Spinal cord (tissue), 10 donors: ENCODE results near the gene NFATC2IP. TPM values are rescaled to one million over a fixed set of nuclear protein-coding genes. Genes with fewer than 3 reads are reported as not detected.

Experiments used
- DNase-seq, 6 donors: peaks; one replicate each; pipeline versions ENCODE4 v3.0.0 to v3.0.0-alpha.2; 2013 to 2015; ENCODE audit warnings: low spot score in 6 of 6, low read depth in 4 of 6
- H3K27ac ChIP-seq: one replicate; pipeline ENCODE4 v1.5.1; 2013; ENCODE audit warnings: low read depth, low read length, control low read depth
- H3K27me3 ChIP-seq: one replicate; pipeline ENCODE4 v1.6.1; 2013; ENCODE audit warnings: low read length; ENCODE audit not compliant: control insufficient read depth, insufficient read depth
- H3K36me3 ChIP-seq: one replicate; pipeline ENCODE4 v1.6.1; 2013; ENCODE audit warnings: low read length; ENCODE audit not compliant: control insufficient read depth, insufficient read depth
- H3K4me1 ChIP-seq: one replicate; pipeline ENCODE4 v1.6.1; 2013; ENCODE audit warnings: low read length; ENCODE audit not compliant: control insufficient read depth, insufficient read depth
- H3K4me3 ChIP-seq: one replicate; pipeline ENCODE4 v1.5.1; 2013; ENCODE audit warnings: low read depth, low read length, control low read depth
- H3K9me3 ChIP-seq: one replicate; pipeline ENCODE4 v1.6.1; 2013; ENCODE audit warnings: low read length; ENCODE audit not compliant: control insufficient read depth, insufficient read depth
- WGBS: methylation state at CpG from one replicate; pipeline ENCODE4 v1.1.5; 2013; ENCODE audit warnings: missing lambda C conversion rate; ENCODE audit not compliant: insufficient coverage; 5-methylcytosine and 5-hydroxymethylcytosine counted together
- polyA plus RNA-seq, 2 donors: library from polyadenylated mRNA; unstranded; fragments of 120-200 nt; gene quantifications; one replicate each; pipeline ENCODE4 v1.2.1, GENCODE V29; 2013; ENCODE audit not compliant: insufficient read length in 2 of 2
- total RNA-seq, 2 donors: library from RNA; depleted of rRNA in 1 of 2; stranded (reverse); fragments of 120-200 nt in 1 of 2; fragments of >200 nt in 1 of 2; gene quantifications; one replicate each; pipeline versions ENCODE4 v1.2.3 to v1.2.4, GENCODE V29; 2013 to 2014
- donor health status: healthy.

The NFATC2IP gene
- total and polyA plus RNA-seq, 4 donors: 26.3 to 70.8 (median 32.0) TPM

DNA sequence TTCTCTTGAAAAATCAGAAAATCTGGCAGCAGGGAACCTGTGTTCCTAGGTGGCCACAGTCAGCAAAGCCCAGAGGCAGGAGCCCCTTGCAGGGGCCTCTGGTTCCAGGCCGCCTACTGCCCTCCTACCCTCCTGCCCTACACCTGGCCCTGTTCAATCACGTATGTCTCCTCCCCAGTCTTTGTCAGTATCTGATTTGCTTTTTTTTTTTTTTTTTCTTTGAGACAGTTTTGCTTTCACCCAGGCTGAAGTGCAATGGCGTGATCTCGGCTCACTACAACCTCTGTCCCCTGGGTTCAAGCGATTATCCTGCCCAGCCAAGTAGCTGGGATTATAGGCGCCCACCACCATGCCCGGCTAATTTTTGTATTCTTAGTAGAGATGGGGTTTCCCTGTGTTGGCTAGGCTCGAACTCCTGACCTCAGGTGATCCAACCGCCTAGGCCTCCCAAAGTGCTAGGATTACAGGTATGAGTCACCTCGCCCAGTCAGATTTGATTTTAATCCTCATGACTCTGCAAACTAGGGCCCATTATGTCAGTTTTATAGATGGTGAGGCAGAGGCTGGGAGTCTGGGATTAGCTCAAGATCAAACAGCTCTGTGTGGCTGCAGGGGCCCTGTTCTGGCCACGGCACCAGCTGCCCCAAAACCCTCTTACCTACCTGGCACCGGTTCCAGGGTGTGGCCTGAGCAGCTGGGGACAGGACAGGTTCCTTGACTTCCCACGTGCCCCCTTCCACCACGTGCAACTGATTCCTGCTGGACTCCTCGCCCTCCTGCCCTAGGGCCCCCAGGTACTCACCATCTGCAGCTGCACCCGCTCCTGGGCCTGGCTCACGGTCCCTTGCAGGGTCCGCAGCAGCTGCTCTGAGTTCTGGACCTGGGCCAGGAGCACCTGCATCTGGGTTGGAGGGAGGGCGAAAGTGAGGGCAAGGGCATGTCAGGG, 40.4 kb upstream of the NFATC2IP start:
- H3K36me3 ChIP-seq: peaks cover 57% of the 10 kb centered on the region
- no peak for DNase-seq
- WGBS: 95% methylated on average over 14 of the region's 19 CpGs
- H3K27me3 ChIP-seq: no peaks in the 10 kb centered on the region
- H3K9me3 ChIP-seq: no peaks in the 10 kb centered on the region
- no peaks in the 10 kb centered on the region for H3K4me1 ChIP-seq
- no peak overlapping the region for H3K4me3 ChIP-seq
- H3K27ac ChIP-seq: no peak overlapping the region

DNA sequence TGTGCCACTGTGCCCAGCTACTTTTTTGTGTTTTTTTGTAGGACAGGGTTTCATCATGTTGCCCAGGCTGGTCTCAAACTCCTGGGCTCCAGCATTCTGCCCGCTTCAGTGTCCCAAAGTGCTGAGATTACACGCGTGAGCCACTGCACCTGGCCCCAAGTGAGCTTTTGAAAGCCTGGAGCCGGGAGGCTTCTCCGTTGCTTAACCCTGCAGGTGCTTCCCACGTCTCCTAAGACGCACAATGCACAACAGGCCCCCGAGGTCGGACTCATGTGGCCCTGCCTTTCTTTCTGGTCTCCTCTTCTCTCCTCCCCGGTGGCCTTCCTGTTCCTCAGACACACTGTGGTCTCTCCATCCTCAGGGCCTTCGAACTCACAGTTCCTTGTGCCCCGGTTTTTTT, 38.2 kb upstream of the NFATC2IP start:
- Histone ChIP-seq H3K27ac (no peak overlapping the region), H3K27me3 (no peaks in the 10 kb centered on the region), H3K9me3 (no peaks in the 10 kb centered on the region), H3K36me3 (peaks cover 60% of the 10 kb centered on the region), H3K4me1 (no peaks in the 10 kb centered on the region), H3K4me3 (no peak overlapping the region)
- DNase-seq: no peak
- 88% methylated on average over 12 of the region's 12 CpGs for WGBS

- no peak overlapping the region for H3K27ac ChIP-seq
- no peak for DNase-seq
- H3K4me1 ChIP-seq: no peaks in the 10 kb centered on the region
- peaks cover 61% of the 10 kb centered on the region for H3K36me3 ChIP-seq
- no peak overlapping the region for H3K4me3 ChIP-seq
- H3K27me3 ChIP-seq: no peaks in the 10 kb centered on the region
- H3K9me3 ChIP-seq: no peaks in the 10 kb centered on the region
- WGBS: 95% methylated on average over 27 of the region's 29 CpGs
Measured at GRCh38 chr16:28913946-28914724, 36.6 kb upstream of the NFATC2IP start.

- Histone ChIP-seq H3K27me3 (no peaks in the 10 kb centered on the region), H3K36me3 (peaks cover 65% of the 10 kb centered on the region), H3K9me3 (no peaks in the 10 kb centered on the region), H3K27ac (no peak overlapping the region), H3K4me3 (no peak overlapping the region), H3K4me1 (no peaks in the 10 kb centered on the region)
- DNase-seq: no peak
Measured at GRCh38 chr16:28915181-28915580, 35.6 kb upstream of the NFATC2IP start.

- no peak overlapping the region for H3K4me3 ChIP-seq
- H3K36me3 ChIP-seq: peaks cover 51% of the 10 kb centered on the region
- H3K27ac ChIP-seq: no peak overlapping the region
- 95% methylated on average over 7 of the region's 7 CpGs for WGBS
- no peak for DNase-seq
- H3K27me3 ChIP-seq: no peaks in the 10 kb centered on the region
- H3K4me1 ChIP-seq: no peaks in the 10 kb centered on the region
- H3K9me3 ChIP-seq: no peaks in the 10 kb centered on the region
Measured at GRCh38 chr16:28917095-28917494, 33.6 kb upstream of the NFATC2IP start.

- no peaks in the 10 kb centered on the region for H3K27me3 ChIP-seq
- no peak overlapping the region for H3K4me3 ChIP-seq
- DNase-seq: no peak
- peaks cover 1% of the 10 kb centered on the region for H3K4me1 ChIP-seq
- H3K27ac ChIP-seq: no peak overlapping the region
- H3K36me3 ChIP-seq: peaks cover 39% of the 10 kb centered on the region
- no peaks in the 10 kb centered on the region for H3K9me3 ChIP-seq
- WGBS: 100% methylated on average over 2 of the region's 3 CpGs
Measured at GRCh38 chr16:28918698-28919097, 32.0 kb upstream of the NFATC2IP start.

GRCh38 chr16:28923231-28923587, 27.5 kb upstream of the NFATC2IP start:
- H3K27me3 ChIP-seq: no peaks in the 10 kb centered on the region
- no peak overlapping the region for H3K27ac ChIP-seq
- no peak overlapping the region for H3K4me3 ChIP-seq
- DNase-seq: no peak
- no CpG with 5 or more reads among the region's 3 CpGs for WGBS
- peaks cover 8% of the 10 kb centered on the region for H3K36me3 ChIP-seq
- no peaks in the 10 kb centered on the region for H3K9me3 ChIP-seq
- H3K4me1 ChIP-seq: peaks cover 13% of the 10 kb centered on the region

DNA sequence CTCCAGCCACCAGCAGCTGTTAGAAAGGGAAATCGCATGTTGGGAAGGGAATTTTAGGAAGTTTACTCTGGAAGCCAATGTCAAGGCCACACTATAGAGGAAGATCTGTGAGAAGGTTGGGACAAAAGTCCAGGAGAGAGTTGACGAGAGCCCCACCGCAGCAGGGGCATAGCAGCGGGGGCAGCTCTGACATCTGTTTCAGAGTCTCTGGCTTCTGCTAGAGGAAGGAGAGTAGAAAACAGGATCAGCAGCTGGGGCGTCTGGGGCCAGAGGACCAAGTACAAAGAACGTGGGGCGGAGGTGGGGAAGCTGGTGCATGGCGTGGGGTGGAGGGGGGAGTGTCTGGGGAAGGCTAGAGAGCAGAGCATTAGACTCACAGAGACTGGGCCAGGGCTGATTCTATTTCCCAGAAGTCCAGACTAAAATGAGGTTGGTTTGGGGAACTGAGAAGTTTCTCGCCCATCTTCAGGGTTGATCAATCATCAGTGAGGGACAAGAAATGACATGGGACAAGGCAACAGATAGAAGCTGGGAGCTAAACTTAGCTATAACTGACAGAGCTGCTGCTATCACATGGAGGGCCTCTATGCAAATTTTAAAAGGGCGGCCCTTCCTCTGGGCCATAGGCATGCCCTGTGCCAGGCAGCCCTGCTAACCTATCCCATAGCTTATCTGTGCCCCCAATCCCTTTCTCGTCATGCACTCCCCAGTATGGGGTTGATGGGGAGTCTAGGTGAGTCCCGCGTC, 26.9 kb upstream of the NFATC2IP start:
- 68% methylated on average over 11 of the region's 13 CpGs for WGBS
- H3K27ac ChIP-seq: peak overlapping the region; percentile 98
- peak overlapping the region; percentile 98 for H3K4me3 ChIP-seq

GRCh38 chr16:28924399-28924761, 26.4 kb upstream of the NFATC2IP start:
- Histone ChIP-seq H3K36me3 (peaks cover 6% of the 10 kb centered on the region), H3K27me3 (no peaks in the 10 kb centered on the region), H3K4me3 (peak overlapping the region; percentile 98), H3K27ac (peak overlapping the region; percentile 98), H3K4me1 (peaks cover 13% of the 10 kb centered on the region), H3K9me3 (no peaks in the 10 kb centered on the region)
- no peak for DNase-seq
- 12% methylated on average over 15 of the region's 15 CpGs for WGBS

More for the DNA sequence above, 26.9 kb upstream of the NFATC2IP start:
- Histone ChIP-seq H3K36me3 (peaks cover 6% of the 10 kb centered on the region), H3K27me3 (no peaks in the 10 kb centered on the region), H3K4me1 (peaks cover 13% of the 10 kb centered on the region), H3K9me3 (no peaks in the 10 kb centered on the region)
- no peak for DNase-seq
